DND-41 (cell line): ENCODE data around the gene DYNC1LI2.

Source experiments
- ATAC-seq: fragments of 200-7000 bp; cut with Tn5 transposase; 3 replicates; pipeline ENCODE4 v1.9.1; 2021; ENCODE audit warnings: low read depth; ENCODE audit not compliant: insufficient read depth
- DNase-seq: peaks from one replicate; pipeline ENCODE4 v3.0.0-alpha.2; 2020
- H2AFZ ChIP-seq: 2 replicates; pipeline ENCODE4 v1.6.0; 2012; ENCODE audit warnings: low read depth, low read length
- H3K27ac ChIP-seq: 2 replicates; pipeline ENCODE4 v1.5.1; 2012; ENCODE audit warnings: low read length, inconsistent platforms
- H3K27me3 ChIP-seq: fragments of 200-600 bp; sonication (generic); 2 replicates; pipeline ENCODE4 v1.6.0; 2012; ENCODE audit warnings: low read length, mild to moderate bottlenecking, inconsistent platforms; ENCODE audit not compliant: insufficient read depth, poor library complexity
- H3K36me3 ChIP-seq: 2 replicates; pipeline ENCODE4 v1.5.1; 2012; ENCODE audit warnings: low read length, inconsistent platforms; ENCODE audit not compliant: insufficient read depth
- H3K4me1 ChIP-seq: 2 replicates; pipeline ENCODE4 v1.5.1; 2012; ENCODE audit warnings: mild to moderate bottlenecking, low read length; ENCODE audit not compliant: insufficient read depth
- H3K4me2 ChIP-seq: 2 replicates; pipeline ENCODE4 v1.6.0; 2012; ENCODE audit warnings: mild to moderate bottlenecking, moderate library complexity, low read length, inconsistent platforms; ENCODE audit not compliant: insufficient read depth
- H3K4me3 ChIP-seq, 2 experiments: fragments of 200-600 bp in 1 of 2; shearing (Covaris generic) in 1 of 2; 2 replicates each; pipeline ENCODE4 v1.5.1; 2012 to 2016; ENCODE audit warnings: inconsistent platforms in 2 of 2, low read length in 2 of 2, mild to moderate bottlenecking in 2 of 2, low read depth in 1 of 2, moderate library complexity in 1 of 2
- H3K79me2 ChIP-seq: 2 replicates; pipeline ENCODE4 v1.6.0; 2012; ENCODE audit warnings: low read length, inconsistent platforms; ENCODE audit not compliant: insufficient read depth
- H3K9ac ChIP-seq: 2 replicates; pipeline ENCODE4 v1.6.0; 2012; ENCODE audit warnings: low read depth, mild to moderate bottlenecking, inconsistent platforms, low read length, moderate library complexity
- H3K9me3 ChIP-seq: 2 replicates; pipeline ENCODE4 v1.5.1; 2012; ENCODE audit warnings: low read length, moderate library complexity, mild to moderate bottlenecking, inconsistent platforms; ENCODE audit not compliant: insufficient read depth, severe bottlenecking
- H4K20me1 ChIP-seq: 2 replicates; pipeline ENCODE4 v1.6.0; 2012; ENCODE audit warnings: low read length; ENCODE audit not compliant: insufficient read depth
- CTCF ChIP-seq: IDR thresholded peaks from 2 replicates; pipeline ENCODE4 v1.5.1; 2012; ENCODE audit warnings: borderline replicate concordance, low read length, moderate library complexity, mild to moderate bottlenecking; ENCODE audit not compliant: poor library complexity, severe bottlenecking; ENCODE audit errors: extremely low read depth
- EZH2 ChIP-seq: IDR thresholded peaks from 3 replicates; pipeline ENCODE4 v1.6.1; 2012; ENCODE audit warnings: borderline replicate concordance, low read depth, mild to moderate bottlenecking, moderate library complexity, low read length, inconsistent platforms; ENCODE audit not compliant: severe bottlenecking

DYNC1LI2 gene

DNA sequence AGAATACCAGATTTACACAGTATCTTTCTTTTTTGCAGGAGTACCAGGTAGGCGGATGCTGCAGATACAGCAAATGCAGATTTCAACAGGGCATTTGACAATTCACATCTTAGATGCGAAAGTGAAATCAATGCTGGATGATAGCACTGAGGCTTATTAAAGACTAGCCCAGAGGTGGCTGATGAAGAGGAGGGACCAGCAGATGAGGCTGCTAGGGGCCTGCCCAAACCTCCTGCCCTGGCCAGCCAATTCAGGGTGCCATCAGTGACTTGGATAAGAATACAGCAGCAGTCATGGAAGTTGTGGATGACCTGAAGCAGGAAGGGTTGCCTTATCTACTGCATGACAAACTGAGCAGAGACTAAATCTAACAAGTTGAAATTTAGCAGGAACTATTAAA lies 1.5 kb upstream of the DYNC1LI2 start:
- H3K27me3 ChIP-seq = peaks cover 10% of the 10 kb centered on the region
- no peak overlapping the region for H3K27ac ChIP-seq
- DNase-seq (no peak), ATAC-seq (no peak)
- peaks cover 22% of the 10 kb centered on the region for H3K36me3 ChIP-seq
- H4K20me1 ChIP-seq = peaks cover 16% of the 10 kb centered on the region
- H2AFZ ChIP-seq = no peak overlapping the region
- H3K4me1 ChIP-seq = peaks cover 35% of the 10 kb centered on the region
- no peaks in the 10 kb centered on the region for H3K9me3 ChIP-seq
- no peak for TF ChIP-seq EZH2
- no peak for TF ChIP-seq CTCF
- no peak overlapping the region for H3K4me3 ChIP-seq
- no peak overlapping the region for H3K9ac ChIP-seq
- H3K4me2 ChIP-seq = no peak overlapping the region
- H3K79me2 ChIP-seq = peaks cover 36% of the 10 kb centered on the region

- TF ChIP-seq EZH2 (no peak), CTCF (no peak)
- H3K27ac ChIP-seq = no peak overlapping the region
- H4K20me1 ChIP-seq = peaks cover 16% of the 10 kb centered on the region
- peaks cover 10% of the 10 kb centered on the region for H3K27me3 ChIP-seq
- no peaks in the 10 kb centered on the region for H3K9me3 ChIP-seq
- no peak for DNase-seq
- ATAC-seq = no peak
- peak overlapping the region; percentile 76 for H2AFZ ChIP-seq
- peak overlapping the region; percentile 12 to 73; a peak in 2 of 4 replicates for H3K4me3 ChIP-seq
- H3K9ac ChIP-seq = peak overlapping the region; percentile 85; the same call in 1 of the 2 replicates
- peaks cover 39% of the 10 kb centered on the region for H3K4me1 ChIP-seq
- peaks cover 27% of the 10 kb centered on the region for H3K36me3 ChIP-seq
- H3K79me2 ChIP-seq = peaks cover 40% of the 10 kb centered on the region
- peak overlapping the region; percentile 77 for H3K4me2 ChIP-seq
Measured at GRCh38 chr16:66752379-66752778, 970 bp upstream of the DYNC1LI2 start.

- Histone ChIP-seq H3K27me3 (peaks cover 10% of the 10 kb centered on the region), H3K27ac (0 out of 2 replicates have a peak overlapping the region, but pooled peaks have one; percentile 92), H3K4me1 (peaks cover 39% of the 10 kb centered on the region), H3K9me3 (no peaks in the 10 kb centered on the region), H3K36me3 (peaks cover 32% of the 10 kb centered on the region), H3K9ac (peak overlapping the region; percentile 85), H2AFZ (peak overlapping the region; percentile 76), H3K4me2 (peak overlapping the region; percentile 77), H3K79me2 (peaks cover 44% of the 10 kb centered on the region), H3K4me3 (peak overlapping the region; percentile 12 to 73; a peak in 3 of 4 replicates), H4K20me1 (peaks cover 16% of the 10 kb centered on the region)
- DNase-seq = no peak
- TF ChIP-seq CTCF (no peak), EZH2 (no peak)
- no peak; the same call in 2 of the 3 replicates for ATAC-seq
Measured at GRCh38 chr16:66751992-66752322, 548 bp upstream of the DYNC1LI2 start.

GRCh38 chr16:66751053-66751302 lies 431 bp downstream of the DYNC1LI2 start:
- peaks cover 42% of the 10 kb centered on the region for H3K36me3 ChIP-seq
- no peak for TF ChIP-seq EZH2
- no peak for TF ChIP-seq CTCF

More at GRCh38 chr16:66751053-66751302, 431 bp downstream of the DYNC1LI2 start:
- Histone ChIP-seq H2AFZ (peak overlapping the region; percentile 76), H3K4me2 (peak overlapping the region; percentile 77), H3K27ac (peak overlapping the region; percentile 92), H3K4me1 (peaks cover 44% of the 10 kb centered on the region), H4K20me1 (peaks cover 22% of the 10 kb centered on the region), H3K9ac (peak overlapping the region; percentile 85), H3K27me3 (peaks cover 3% of the 10 kb centered on the region), H3K79me2 (peaks cover 53% of the 10 kb centered on the region), H3K9me3 (no peaks in the 10 kb centered on the region), H3K4me3 (peak overlapping the region; percentile 73 to 86; a peak in 3 of 4 replicates)
- ATAC-seq = peak; percentile 43
- peak; percentile 36 for DNase-seq
